ENCODE data around the gene KIAA0408. TPM values are rescaled to one million over a fixed set of nuclear protein-coding genes. Genes with fewer than 3 reads are reported as not detected.

Gene KIAA0408
- total RNA-seq, 1 experiment from 2014 or later = not detected

GRCh38 chr6:127451388-127451787 is 7.8 kb downstream of the KIAA0408 start:
- Histone ChIP-seq H2AFZ (no peak overlapping the region), H3K36me3 (ENCODE audit: low read depth) (no peaks in the 10 kb centered on the region), H3K4me2 (no peak overlapping the region), H3K9me2 (ENCODE audit: insufficient read depth) (no peaks in the 10 kb centered on the region), H3K9me3 (ENCODE audit: insufficient read depth, low read depth) (no peaks in the 10 kb centered on the region), H3K4me1 (replicated peaks; ENCODE audit: insufficient read depth) (no peaks in the 10 kb centered on the region), H3K27me3 (ENCODE audit: insufficient read depth, low read depth) (no peaks in the 10 kb centered on the region), H3K79me2 (ENCODE audit: low read depth) (no peaks in the 10 kb centered on the region), H3K27ac (no peak overlapping the region), H3F3A (ENCODE audit: insufficient read depth, low read depth) (no peaks in the 10 kb centered on the region), H3K4me3 (no peak overlapping the region), H4K20me1 (ENCODE audit: insufficient read depth) (no peaks in the 10 kb centered on the region)
- TF ChIP-seq EZH2 (IDR thresholded peaks at IDR 0.05; ENCODE audit: low read depth) (no peak), CTCF (conservative IDR thresholded peaks at IDR 0.05) (no peak)
- intact Hi-C loops (cut with micrococcal nuclease; ENCODE audit: unreplicated experiment) = no loop called here
- CTCF ChIA-PET = no interaction called here
- no peak for DNase-seq
- POLR2A ChIA-PET (ENCODE audit: unreplicated experiment) = no interaction called here
- no TSS peak for BruUV-seq (replicated peaks)

DNA sequence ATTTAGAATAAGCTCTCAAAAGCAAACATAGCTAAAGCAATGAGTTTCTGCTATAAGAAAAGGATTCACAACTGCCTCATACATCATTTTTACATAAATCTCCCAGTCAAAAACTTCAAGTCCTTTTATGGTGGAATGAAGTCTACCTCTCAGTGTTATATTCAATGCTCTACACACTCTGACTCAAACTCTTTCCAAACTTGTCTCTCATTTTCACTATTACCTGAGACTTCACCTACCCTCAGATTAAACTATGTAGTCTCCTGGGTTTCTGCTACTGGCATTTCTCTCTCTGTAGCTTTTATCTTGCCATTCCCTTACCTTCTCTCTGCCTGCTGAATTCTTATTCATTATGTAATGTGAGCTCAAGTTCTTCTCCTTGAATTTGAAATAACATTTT is 11.4 kb downstream of the KIAA0408 start:
- no TSS peak for BruUV-seq (replicated peaks)
- Histone ChIP-seq H4K20me1 (ENCODE audit: insufficient read depth) (no peaks in the 10 kb centered on the region), H3K79me2 (ENCODE audit: low read depth) (no peaks in the 10 kb centered on the region), H3K4me2 (no peak overlapping the region), H3K27ac (no peak overlapping the region), H3F3A (ENCODE audit: insufficient read depth, low read depth) (no peaks in the 10 kb centered on the region), H3K4me1 (replicated peaks; ENCODE audit: insufficient read depth) (no peaks in the 10 kb centered on the region), H3K9me2 (ENCODE audit: insufficient read depth) (no peaks in the 10 kb centered on the region), H3K4me3 (no peak overlapping the region), H2AFZ (no peak overlapping the region), H3K36me3 (ENCODE audit: low read depth) (no peaks in the 10 kb centered on the region), H3K9me3 (ENCODE audit: insufficient read depth, low read depth) (no peaks in the 10 kb centered on the region), H3K27me3 (ENCODE audit: insufficient read depth, low read depth) (no peaks in the 10 kb centered on the region)
- ChIA-PET POLR2A (ENCODE audit: unreplicated experiment) (no interaction called here), CTCF (interaction anchor here (0.6 kb wide), 1 partner anchor 12 kb away, joined by 3 read pairs; no protein-coding TSS in a partner anchor)
- DNase-seq = no peak
- TF ChIP-seq EZH2 (IDR thresholded peaks at IDR 0.05; ENCODE audit: low read depth) = no peak
- no peak for TF ChIP-seq CTCF (conservative IDR thresholded peaks at IDR 0.05)
- intact Hi-C loops (cut with micrococcal nuclease; ENCODE audit: unreplicated experiment) = no loop called here

DNA sequence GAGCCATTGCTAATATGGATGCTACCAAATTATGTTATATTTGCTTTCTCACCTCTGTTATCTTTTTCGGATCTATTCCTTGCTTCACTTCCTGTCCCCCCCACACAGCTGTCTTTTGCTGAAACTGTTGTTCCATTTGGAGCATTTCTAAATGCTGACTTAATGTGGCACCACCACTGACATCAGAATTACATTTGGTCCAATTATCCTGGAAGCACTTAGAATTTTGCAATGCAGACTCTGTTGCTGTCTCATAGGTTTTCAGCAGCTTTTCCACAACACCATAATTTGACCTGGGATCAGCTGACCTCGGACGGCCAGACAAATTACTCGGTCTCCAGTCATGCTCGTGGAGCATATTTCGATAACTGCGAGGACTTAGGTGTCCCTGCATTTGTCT is 12.8 kb downstream of the KIAA0408 start:
- TF ChIP-seq CTCF (conservative IDR thresholded peaks at IDR 0.05) (no peak), EZH2 (IDR thresholded peaks at IDR 0.05; ENCODE audit: low read depth) (no peak)
- H4K20me1 ChIP-seq (ENCODE audit: insufficient read depth) = no peaks in the 10 kb centered on the region
- H3K27me3 ChIP-seq (ENCODE audit: insufficient read depth, low read depth) = no peaks in the 10 kb centered on the region
- no TSS peak for BruUV-seq (replicated peaks)
- no peak overlapping the region for H3K27ac ChIP-seq
- no peaks in the 10 kb centered on the region for H3K9me3 ChIP-seq (ENCODE audit: insufficient read depth, low read depth)
- no peak overlapping the region for H3K4me3 ChIP-seq
- no peaks in the 10 kb centered on the region for H3F3A ChIP-seq (ENCODE audit: insufficient read depth, low read depth)
- DNase-seq = no peak
- no peaks in the 10 kb centered on the region for H3K79me2 ChIP-seq (ENCODE audit: low read depth)
- intact Hi-C loops (cut with micrococcal nuclease; ENCODE audit: unreplicated experiment) = no loop called here
- no peaks in the 10 kb centered on the region for H3K4me1 ChIP-seq (replicated peaks; ENCODE audit: insufficient read depth)
- H2AFZ ChIP-seq = no peak overlapping the region
- ChIA-PET POLR2A (ENCODE audit: unreplicated experiment) (no interaction called here), CTCF (no interaction called here)
- H3K36me3 ChIP-seq (ENCODE audit: low read depth) = no peaks in the 10 kb centered on the region
- H3K4me2 ChIP-seq = no peak overlapping the region
- no peaks in the 10 kb centered on the region for H3K9me2 ChIP-seq (ENCODE audit: insufficient read depth)
